RCC 7860 (cell line): ENCODE results near the gene SLCO4A1.
A peak's percentile ranks its signal among the peaks of the same experiment; 100 is the strongest.
"Not testable (repeated sequence)": the region's sequence is repeated elsewhere in the genome, so short reads cannot be mapped to it uniquely, and the experiment has no call there.

Experiments used
- DNase-seq: peaks from one replicate; pipeline ENCODE4 v3.0.0-alpha.2; 2015; ENCODE audit warnings: low spot score
- FAIRE-seq: peaks from 2 replicates; lab custom pipeline; 2012; peaks lifted over from hg19 to GRCh38; lab: Jason Lieb, UNC

Gene SLCO4A1

DNA sequence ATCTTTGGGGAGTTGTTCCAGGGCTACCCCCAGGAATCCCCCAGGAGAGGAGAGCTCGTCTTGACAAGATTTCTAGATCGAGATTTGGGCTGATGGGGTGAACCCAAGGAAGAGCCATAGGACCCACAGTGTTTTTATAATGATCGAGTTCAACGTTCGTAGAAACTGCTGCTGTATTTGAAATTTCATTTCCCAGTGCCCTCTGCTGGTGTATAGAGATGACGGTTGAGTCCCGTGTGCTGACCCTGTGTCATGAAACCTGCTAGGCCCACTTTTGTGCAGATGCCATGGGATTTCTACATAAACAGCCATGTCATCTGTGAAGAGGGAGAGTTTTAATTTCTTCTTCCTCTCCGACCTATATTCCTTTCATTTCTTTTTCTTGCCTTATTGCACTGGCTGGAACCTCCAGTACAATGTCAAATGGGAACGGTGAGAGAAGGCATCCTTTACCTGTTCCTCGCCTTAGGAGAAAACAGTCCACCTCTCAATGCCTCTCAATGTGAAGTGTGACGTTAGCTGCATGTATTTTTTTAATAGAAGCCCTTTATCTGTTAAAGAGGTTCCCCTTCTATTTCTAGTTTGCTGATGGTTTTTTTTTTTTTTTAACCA is 37.8 kb downstream of the SLCO4A1 start:
- no peak for FAIRE-seq
- no peak for DNase-seq

DNA sequence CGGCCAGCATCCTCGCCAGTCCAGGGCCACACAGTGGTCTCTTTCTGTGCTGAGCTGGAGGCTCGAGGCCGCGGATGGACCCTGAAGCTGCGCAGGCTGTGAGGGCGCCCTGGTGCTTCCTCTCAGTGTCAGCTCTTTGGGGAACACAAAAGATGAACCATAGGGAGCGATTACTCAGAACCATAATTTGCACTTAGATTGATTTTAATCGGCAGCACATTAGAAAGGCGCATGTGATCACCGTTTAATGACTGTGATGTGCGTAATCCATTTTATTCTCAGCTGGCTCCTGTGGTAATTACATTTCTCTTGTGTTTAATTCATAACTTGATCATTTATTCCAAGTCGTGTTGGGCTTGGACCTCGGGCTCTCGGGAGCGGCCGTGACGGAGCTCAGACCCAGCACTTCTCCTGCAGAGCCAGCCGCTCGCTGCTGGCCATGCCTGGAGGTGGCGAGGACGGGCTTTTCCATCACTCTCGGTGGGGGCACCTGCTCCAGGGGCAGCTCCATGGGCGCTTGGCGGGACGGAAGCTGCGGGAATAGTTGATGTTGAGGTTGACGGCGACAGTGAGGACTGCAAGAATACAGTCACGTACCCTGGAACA is 40.7 kb downstream of the SLCO4A1 start:
- no peak for FAIRE-seq

DNA sequence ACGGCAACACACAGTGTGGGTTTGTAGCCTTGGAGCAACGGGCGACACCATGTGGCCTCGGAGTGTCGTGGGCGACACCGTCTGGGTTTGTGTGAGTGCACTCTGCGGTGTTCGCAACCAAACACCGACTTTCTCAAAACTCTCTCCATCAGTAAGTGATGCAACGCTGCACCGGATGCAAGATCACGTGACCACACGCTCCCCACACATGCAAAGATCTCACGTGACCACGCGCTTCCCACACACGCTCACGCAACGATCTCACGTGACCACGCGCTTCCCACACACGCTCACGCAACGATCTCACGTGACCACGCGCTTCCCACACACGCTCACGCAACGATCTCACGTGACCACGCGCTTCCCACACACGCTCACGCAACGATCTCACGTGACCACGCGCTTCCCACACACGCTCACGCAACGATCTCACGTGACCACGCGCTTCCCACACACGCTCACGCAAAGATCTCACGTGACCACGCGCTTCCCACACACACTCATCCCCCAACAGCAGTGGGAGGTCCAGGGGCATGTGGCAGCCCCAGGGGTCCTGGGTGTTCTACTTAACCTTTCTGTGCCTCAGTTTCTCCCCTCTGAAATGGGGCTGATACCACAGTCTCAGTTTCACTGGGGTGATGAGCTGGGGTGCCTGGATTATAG is 41.5 kb downstream of the SLCO4A1 start:
- not testable (repeated sequence) for FAIRE-seq, DNase-seq

More for the DNA sequence above, 40.7 kb downstream of the SLCO4A1 start:
- DNase-seq = no peak

DNA sequence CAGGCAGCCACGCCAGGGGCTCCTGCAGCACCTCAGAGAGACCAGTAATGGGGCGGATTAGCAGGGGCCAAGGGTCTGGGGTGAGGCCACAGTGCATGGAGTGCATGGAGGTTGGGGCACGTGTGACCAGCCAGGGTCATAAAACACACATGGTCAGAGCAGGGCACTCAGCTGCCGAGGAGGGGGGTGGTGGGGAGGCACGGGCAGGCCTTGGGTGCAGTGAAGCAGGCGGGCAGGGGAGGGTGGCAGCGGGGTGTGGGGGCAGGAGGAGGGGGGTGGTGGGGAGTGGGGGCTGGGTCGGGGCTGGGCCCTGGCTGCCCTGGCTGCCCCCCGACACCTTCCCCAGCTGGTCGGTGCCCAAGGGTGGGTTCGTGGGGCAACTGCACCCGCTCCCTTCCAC is 42.7 kb downstream of the SLCO4A1 start:
- DNase-seq (no peak), FAIRE-seq (no peak)

DNA sequence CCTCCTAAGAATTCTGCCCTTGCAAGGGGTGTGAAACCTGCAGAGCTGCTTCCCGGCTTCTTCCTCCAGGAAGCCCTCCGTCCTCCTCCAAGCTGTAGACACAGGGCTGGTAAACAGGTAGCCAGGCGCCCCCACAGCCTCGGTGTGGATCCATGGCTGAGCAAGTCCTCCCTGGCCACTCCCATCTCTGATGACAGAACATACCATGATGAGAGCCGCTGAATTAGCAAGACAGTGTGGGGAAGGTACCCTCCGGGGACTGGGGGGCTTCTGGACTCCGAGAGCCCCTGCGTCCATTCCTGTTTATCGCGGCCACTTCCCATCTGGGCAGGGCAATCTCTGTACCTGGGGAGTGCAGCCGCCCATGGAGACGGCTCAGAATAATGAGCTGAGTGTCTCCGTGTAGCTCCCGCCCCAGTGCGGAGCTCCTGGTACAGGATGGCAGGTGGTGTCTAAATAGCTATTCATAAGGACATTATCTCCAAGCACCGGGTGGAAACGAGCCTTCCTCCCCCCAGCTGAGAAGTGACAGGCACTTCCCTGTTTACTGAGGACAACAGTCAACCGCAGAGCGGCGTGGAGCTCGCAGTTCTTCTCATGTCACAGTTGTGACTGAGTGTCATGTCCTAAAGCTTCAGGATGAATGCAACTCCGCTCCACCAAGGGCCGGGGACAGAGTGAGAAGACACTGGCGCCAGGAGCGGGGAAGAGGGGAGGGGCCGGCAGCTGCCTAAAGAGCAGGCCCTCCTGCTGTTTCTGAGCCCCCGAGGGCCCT is 43.7 kb downstream of the SLCO4A1 start:
- DNase-seq (no peak), FAIRE-seq (no peak)

DNA sequence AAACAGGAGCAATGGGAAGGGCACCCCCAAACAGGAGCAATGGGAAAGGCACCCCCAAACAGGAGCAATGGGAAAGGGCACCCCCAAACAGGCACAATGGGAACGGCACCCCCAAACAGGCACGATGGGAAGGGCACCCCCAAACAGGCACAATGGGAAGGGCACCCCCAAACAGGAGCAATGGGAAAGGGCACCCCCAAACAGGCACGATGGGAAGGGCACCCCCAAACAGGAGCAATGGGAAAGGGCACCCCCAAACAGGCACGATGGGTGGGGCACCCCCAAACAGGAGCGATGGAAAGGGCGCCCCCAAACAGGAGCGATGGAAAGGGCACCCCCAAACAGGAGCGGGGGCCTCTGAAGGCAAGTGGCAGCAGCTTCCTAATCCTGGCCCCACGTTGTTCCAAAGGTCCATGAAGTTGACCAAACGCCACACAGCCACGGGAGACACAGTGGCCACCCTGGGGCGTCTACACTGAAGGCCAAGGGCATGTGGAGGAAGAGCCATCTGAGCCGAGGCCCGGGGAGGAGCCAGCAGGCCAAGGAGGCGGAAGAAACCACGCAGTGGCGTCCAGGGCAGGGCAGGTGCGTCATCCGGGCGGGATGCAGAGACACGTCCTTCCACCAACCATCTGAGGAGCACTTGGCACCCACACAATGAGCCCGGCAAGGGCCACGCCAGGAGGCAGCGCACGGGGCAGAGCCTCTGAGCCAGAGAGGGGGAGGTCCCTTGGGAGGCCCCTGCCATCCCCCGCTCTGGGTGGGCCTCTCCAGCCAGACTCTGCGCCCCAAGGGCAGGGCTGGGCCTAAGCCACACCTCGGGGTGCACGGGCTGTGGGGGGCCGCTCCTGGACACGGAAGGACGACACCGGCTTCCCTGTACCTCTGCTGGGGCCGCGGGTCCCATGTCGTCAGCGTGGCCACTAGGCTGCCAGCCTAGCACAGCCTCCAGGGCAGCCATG is 44.8 kb downstream of the SLCO4A1 start:
- FAIRE-seq (no peak), DNase-seq (no peak)

DNA sequence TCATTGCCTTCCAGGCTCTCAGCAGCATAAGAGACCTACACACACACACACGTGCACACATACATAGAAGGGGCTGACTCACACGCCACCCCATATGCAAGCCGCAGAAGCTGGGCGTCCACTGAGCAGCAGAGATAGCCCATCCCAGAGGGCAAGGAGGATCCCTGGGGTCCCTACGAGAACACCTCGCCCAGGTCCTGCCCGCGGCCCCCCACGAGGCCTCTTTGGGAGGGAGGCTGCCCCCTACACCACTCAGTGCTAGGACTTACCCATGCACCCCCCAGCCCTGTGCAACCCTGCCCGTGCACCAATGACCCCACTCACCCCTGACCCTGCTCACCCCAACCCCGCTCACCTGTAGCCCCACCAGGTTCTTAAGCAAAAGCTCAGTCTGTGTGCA is 45.8 kb downstream of the SLCO4A1 start:
- no peak for FAIRE-seq

DNA sequence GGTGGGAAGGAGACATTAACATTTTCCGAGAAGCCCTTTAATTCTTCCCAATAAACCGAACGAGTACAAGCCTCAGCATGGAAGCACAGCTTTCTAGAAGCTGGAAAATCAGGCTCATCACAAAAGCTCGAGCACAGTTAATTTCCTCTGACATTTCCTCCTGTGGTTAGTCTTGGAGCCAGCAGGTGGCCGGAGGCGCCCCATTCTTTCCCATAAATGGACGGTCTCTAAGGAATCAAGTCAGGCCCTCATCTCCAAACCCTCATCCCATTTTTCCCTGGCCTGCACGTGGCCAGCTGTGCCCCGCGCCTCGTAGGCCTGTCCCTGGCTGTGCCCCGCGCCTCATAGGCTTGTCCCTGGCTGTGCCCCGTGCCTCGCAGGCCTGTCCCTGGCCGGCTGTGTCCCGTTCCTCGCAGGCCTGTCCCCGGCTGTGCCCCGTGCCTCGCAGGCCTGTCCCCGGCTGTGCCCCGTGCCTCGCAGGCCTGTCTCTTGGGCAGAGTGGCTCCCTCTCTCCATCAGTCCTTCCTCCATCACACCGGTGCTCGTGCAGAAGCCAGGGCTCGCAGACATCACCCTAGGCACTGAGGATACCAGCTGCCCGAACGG is 46.7 kb downstream of the SLCO4A1 start:
- DNase-seq = no peak
- no peak for FAIRE-seq

More for the DNA sequence above, 45.8 kb downstream of the SLCO4A1 start:
- DNase-seq = no peak

DNA sequence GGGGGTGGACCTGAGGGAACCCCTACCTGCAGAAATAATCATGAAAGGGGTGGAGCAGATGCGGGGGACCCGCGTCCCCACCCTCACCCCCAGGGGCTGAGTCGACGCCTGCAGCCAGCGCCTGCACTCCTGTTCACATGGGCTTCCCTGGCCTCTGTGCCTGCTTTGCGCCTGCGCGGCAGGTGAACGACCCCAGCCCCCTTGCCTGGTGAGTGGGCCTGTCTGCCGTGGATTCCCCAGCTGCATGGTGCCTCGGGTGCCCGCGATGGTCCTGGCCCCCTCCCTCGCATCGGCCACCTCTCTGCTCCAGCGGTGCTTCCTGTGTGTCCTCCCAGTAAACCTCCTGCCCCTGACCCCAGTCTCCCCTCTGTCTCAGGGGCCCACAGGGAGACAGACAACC is 47.6 kb downstream of the SLCO4A1 start:
- no peak for DNase-seq
- FAIRE-seq = no peak

DNA sequence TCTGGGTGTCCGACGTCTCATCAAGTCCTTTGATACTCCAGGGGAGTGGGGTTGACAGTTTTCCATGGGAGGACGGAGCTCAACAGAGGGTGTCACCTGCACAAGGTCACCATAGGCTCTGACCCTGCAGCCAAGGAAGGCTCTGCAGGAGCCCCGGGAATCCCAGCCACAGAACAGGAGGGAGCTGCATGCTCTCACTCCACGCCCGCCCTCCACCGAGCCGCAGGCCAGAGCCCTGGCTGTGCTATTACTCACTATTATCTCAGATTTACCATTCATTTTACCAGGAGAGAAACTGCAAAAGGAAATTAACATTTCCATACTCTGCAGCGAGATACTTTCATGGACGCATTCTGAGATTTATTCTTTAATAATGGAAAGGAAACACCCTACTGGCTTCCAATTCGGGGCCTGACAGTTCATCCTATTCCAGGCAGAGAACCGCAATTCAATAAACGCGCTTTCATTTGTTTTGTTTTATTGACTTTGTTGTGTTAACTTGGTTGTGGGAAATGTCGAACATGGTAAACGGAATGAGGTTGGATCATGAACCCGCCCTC is 48.0 kb downstream of the SLCO4A1 start:
- DNase-seq (no peak), FAIRE-seq (no peak)

DNA sequence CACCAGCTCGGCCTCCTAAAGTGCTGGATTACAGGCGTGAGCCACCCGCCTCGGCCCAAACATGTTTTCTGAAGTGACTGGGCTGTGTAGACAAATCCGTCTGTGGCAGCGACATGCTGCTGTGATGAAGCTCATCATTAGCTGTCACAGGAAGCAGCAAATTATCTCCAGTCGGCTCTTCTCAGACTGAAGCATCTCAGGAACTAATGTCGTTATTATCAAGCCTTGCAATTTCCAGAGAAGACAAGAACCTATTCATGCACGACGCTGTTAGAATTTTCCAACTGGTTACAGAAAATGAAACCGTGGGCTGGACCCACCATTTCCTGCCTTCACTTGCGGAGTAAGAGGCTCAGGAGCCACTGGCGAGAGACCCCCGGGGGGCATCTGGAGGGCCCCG is 49.2 kb downstream of the SLCO4A1 start:
- FAIRE-seq (no peak), DNase-seq (peak; percentile 8)

DNA sequence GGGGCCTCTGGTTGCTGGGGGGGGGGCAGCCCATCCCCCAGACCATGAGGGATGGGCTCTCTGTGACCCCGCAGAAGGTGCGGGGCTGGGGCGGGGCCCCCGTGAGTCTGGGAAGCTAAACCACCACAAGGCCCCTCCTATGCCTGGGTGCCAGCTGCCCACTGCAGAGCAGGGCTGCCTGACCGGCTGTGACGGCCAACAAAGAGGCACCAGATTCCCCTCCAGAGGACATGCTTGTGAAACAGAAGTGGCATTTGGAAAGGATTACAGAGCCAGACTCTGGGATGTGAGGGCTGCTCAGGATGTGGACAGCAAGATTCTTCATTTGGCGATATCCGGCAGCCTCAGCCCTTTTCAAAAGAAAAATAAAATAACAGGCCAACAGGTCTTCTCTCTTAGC is 49.9 kb downstream of the SLCO4A1 start:
- FAIRE-seq = no peak
- DNase-seq = no peak

DNA sequence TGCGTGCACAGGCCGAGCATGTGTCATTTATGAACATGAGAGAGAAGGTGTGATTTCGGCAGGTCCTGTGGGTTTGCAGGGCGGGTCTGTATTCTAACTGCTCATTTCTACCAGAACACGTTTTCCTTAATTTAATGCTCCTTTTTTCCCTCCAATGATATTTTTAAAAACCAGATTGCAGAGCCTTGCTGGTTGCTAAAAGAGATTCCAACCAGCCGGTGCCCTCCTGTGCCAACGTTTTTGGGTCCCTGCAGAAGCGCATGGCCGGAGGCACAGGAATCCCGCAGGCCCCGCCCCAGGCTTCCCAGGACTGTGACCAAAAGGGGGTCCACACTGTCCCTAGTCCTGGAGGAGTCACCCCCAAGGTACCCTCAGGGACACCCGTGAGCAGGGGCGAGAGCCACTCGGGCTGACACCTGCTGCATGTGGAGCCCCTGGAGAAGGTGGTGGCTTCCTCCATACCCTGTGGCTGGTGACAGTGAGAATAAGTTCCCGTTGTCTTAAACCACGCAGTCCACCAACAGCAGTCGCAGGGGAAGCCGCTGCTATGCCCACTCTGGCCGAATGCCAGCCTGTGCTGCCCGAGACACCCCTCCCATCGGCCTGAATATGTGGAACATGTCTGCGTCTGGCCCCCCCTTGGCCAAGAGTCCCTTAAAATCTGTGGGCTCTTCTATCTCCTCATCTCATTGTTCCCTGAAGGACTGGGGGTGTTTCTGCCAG is 50.7 kb downstream of the SLCO4A1 start:
- DNase-seq = no peak
- no peak for FAIRE-seq

DNA sequence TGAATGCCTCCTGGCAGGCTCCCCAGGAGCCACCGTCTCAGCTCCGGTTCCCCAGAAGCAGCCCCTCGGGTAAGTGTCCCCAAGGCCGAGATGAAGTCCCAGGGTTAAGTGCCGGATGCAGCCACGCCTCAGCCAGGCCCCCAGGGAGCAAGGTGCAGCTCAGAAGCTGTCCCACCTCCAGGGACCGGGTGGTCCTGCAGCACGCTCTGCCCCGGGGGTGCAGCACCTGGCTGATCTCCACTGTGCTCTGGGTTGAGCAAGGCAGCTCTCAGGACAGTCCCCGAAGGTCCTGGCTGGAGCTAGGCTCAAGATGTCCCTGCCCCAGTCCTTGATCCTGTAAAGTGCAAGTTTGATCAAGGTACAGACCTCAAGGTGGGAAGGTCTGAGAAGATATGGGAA is 51.2 kb downstream of the SLCO4A1 start:
- FAIRE-seq (no peak), DNase-seq (no peak)

DNA sequence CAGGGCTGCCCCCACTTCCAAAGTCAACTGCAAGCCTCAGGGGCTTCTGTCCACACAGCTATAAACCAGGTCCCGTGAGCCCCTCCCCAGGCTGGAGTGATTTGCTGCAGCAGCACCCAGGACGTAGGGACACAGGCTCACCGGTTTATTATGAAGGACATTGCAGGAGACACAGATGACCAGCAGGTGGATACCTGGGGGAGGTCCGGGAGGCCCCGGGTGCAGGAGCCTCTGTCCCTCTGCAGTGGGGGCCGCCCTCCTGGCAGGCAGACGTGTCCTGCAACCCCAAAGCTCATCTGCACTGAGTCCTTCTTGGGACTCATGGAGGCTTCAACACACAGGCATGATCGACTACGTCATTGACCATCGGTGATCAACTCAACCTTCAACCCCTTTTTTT is 51.8 kb downstream of the SLCO4A1 start:
- DNase-seq (no peak), FAIRE-seq (no peak)

DNA sequence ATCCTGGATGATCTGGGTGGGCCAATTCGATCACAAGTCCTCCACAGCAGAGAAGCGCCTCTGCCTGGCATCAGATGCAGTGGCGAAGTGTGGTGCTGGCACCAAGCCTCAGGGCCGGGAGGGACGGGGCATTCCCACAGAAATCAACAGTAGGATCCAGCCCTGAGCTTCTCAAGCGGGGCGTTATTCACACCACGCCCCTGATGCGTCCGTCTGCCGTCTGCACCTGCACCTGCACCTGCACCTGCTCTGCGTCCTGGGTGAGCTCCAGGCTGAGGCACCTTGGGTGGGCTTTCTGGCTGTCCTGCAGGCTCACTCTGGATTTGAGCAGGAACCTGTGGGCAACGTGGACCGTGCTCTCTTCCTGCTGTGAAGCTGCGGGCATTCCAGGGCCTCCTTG is 52.6 kb downstream of the SLCO4A1 start:
- FAIRE-seq (no peak), DNase-seq (no peak)

DNA sequence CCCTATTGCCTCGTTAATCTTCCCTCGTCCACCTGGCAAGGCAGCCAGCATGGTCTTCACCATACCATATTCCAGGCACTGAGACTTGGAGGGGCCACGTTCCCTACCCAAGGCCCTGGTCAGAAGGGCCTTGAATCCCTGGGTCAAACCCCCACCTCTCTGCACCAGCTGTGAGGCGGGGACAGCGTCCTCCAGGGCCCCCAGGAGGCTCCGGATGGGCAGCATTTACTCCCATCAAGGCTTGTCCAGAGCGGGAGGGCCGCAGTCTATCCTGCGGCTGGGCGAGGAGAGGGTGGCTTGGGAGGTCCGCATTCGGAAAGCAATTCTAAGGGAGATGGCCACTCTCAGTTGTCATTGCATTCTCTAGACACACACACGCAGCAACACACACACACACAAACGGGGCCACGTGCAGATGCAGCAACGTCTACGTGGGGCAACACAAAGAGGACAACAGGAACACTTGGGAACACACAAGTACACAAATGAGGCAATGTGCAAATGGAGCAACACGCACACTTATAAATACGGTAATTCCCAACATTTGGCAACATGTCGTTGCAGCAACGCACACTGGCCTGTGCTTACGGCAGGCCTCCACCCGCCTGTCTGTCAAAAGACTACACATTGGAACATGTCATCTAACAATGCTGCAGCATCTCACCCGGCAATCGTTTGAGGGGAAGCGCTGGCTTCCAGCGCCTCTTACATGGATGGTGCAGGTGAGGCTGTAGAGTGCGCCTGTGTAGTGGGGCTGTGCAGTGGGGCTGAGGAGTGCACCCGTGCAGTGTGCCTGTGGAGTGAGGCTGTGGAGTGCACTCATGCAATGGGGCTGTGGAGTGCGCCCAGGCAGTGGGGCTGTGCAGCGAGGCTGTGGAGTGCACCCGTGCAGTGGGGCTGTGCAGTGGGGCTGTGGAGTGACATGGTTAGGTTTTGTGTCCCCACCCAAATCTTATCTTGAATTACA is 53.4 kb downstream of the SLCO4A1 start:
- FAIRE-seq (no peak), DNase-seq (no peak)

DNA sequence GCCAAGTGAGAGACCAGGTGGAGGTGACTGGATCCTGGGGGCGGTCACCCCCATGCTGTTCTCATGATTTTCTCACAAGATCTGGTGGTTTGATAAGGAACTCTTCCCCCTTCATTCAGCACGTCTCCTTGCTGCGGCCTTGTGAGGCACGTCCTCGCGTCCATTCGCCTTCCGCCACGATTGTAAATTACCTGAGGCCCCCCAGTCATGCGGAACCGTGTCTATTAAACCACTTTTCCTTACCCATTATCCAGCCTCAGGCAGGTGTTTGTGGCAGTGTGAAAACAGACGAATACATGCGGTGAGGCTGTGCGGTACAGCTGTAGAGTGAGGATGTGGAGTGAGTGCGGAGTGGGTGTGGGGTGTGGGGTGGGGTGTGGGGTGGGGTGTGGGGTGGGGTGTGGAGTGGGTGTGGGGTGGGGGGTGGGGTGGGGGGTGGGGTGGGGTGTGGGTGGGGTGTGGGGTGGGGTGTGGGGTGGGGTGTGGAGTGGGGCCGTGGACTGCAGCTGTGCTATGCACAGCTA is 54.2 kb downstream of the SLCO4A1 start:
- DNase-seq = no peak
- no peak for FAIRE-seq
